GM23338 (cell line): Measurements from ENCODE around the gene EPB41L5. TPM values are rescaled to one million over a fixed set of nuclear protein-coding genes. Genes with fewer than 3 reads are reported as not detected.

ENCODE experiments used
- ATAC-seq: fragments of 200-7000 bp; cut with Tn5 transposase; 3 replicates; pipeline ENCODE4 v1.9.1; 2020
- DNase-seq: peaks from one replicate; pipeline ENCODE4 v3.0.0-alpha.2; 2015; ENCODE audit warnings: low spot score
- H2AFZ ChIP-seq: fragments of 200-600 bp; sonication (generic); 2 replicates; pipeline ENCODE4 v1.8.0; 2016; ENCODE audit warnings: antibody characterized with exemption, mild to moderate bottlenecking, moderate library complexity
- H3F3A ChIP-seq: fragments of 200-600 bp; sonication (generic); replicated peaks from 2 replicates; pipeline ENCODE4 v1.8.0; 2017; ENCODE audit warnings: antibody characterized with exemption, mixed run types, low read depth
- H3K27ac ChIP-seq: fragments of 200-600 bp; sonication (generic); 2 replicates; pipeline ENCODE4 v1.6.1; 2016; ENCODE audit warnings: low read depth
- H3K27me3 ChIP-seq: fragments of 200-600 bp; sonication (generic); 2 replicates; pipeline ENCODE4 v1.8.0; 2016; ENCODE audit warnings: mild to moderate bottlenecking, mixed run types, moderate library complexity; ENCODE audit not compliant: insufficient read depth
- H3K36me3 ChIP-seq: fragments of 200-600 bp; sonication (generic); 2 replicates; pipeline ENCODE4 v1.8.0; 2016; ENCODE audit warnings: mild to moderate bottlenecking; ENCODE audit not compliant: insufficient read depth
- H3K4me1 ChIP-seq: fragments of 200-600 bp; sonication (generic); 2 replicates; pipeline ENCODE4 v1.8.0; 2016; ENCODE audit warnings: mild to moderate bottlenecking, moderate library complexity; ENCODE audit not compliant: insufficient read depth
- H3K4me2 ChIP-seq: fragments of 200-600 bp; sonication (generic); 2 replicates; pipeline ENCODE4 v1.7.1; 2017; ENCODE audit warnings: mixed run types
- H3K4me3 ChIP-seq: fragments of 200-600 bp; sonication (generic); 2 replicates; pipeline ENCODE4 v1.6.1; 2016; ENCODE audit warnings: mixed run types
- H3K79me2 ChIP-seq: fragments of 200-600 bp; sonication (generic); replicated peaks from 2 replicates; pipeline ENCODE4 v1.8.0; 2017; ENCODE audit warnings: mild to moderate bottlenecking; ENCODE audit not compliant: insufficient read depth
- H3K9me2 ChIP-seq: fragments of 200-600 bp; sonication (generic); 2 replicates; pipeline ENCODE4 v1.8.0; 2017; ENCODE audit not compliant: insufficient read depth
- H4K20me1 ChIP-seq: fragments of 200-600 bp; sonication (generic); replicated peaks from 2 replicates; pipeline ENCODE4 v1.8.0; 2017; ENCODE audit warnings: mild to moderate bottlenecking; ENCODE audit not compliant: insufficient read depth
- H3K27ac Mint-ChIP-seq: 2 replicates; pipeline ENCODE4 v1.8.0; 2020; ENCODE audit warnings: inconsistent platforms, mild to moderate bottlenecking, moderate library complexity, mixed read lengths
- H3K27me3 Mint-ChIP-seq: 3 replicates; pipeline ENCODE4 v1.8.0; 2022; ENCODE audit warnings: low read depth, mild to moderate bottlenecking, moderate library complexity, mixed read lengths, inconsistent platforms; ENCODE audit not compliant: insufficient read depth, poor library complexity
- H3K36me3 Mint-ChIP-seq: 3 replicates; pipeline ENCODE4 v1.8.0; 2021; ENCODE audit warnings: low read depth, mild to moderate bottlenecking, inconsistent platforms, moderate library complexity, mixed read lengths
- H3K4me1 Mint-ChIP-seq: 3 replicates; pipeline ENCODE4 v1.8.0; 2020; ENCODE audit warnings: mild to moderate bottlenecking, inconsistent platforms, mixed read lengths
- H3K4me3 Mint-ChIP-seq: 3 replicates; pipeline ENCODE4 v1.8.0; 2021; ENCODE audit warnings: moderate library complexity, mild to moderate bottlenecking, inconsistent platforms, mixed read lengths
- H3K9me3 Mint-ChIP-seq: 3 replicates; pipeline ENCODE4 v1.8.0; 2020; ENCODE audit warnings: moderate library complexity, mild to moderate bottlenecking, inconsistent platforms, mixed read lengths
- CREB1 ChIP-seq: fragments of 250-450 bp; sonication (Bioruptor Pico); IDR thresholded peaks from 2 replicates; pipeline ENCODE4 v1.5.0; 2020; ENCODE audit warnings: low read depth, mild to moderate bottlenecking, moderate library complexity
- ETS1 ChIP-seq: IDR thresholded peaks from 2 replicates; pipeline ENCODE4 v1.6.1; 2016; ENCODE audit warnings: antibody characterized with exemption
- EZH2 ChIP-seq: fragments of 200-600 bp; sonication (generic); IDR thresholded peaks from one replicate; pipeline ENCODE4 v1.8.0; 2017; ENCODE audit warnings: antibody characterized with exemption, mild to moderate bottlenecking, low read depth; ENCODE audit not compliant: unreplicated experiment
- EZH2phosphoT487 ChIP-seq: fragments of 200-600 bp; sonication (generic); IDR thresholded peaks from one replicate; pipeline ENCODE4 v1.8.1; 2018; ENCODE audit warnings: antibody characterized with exemption; ENCODE audit not compliant: unreplicated experiment
- JUNB ChIP-seq: IDR thresholded peaks from one replicate; pipeline ENCODE4 v1.6.1; 2016; ENCODE audit warnings: antibody characterized with exemption; ENCODE audit not compliant: unreplicated experiment
- POLR2AphosphoS5 ChIP-seq: IDR thresholded peaks from 2 replicates; pipeline ENCODE4 v1.6.1; 2016; ENCODE audit warnings: antibody characterized with exemption, low read depth
- REST ChIP-seq: IDR thresholded peaks from one replicate; pipeline ENCODE4 v1.6.1; 2018; ENCODE audit warnings: antibody characterized with exemption; ENCODE audit not compliant: unreplicated experiment
- ZNF114 ChIP-seq: fragments of 250-450 bp; sonication (Bioruptor Pico); IDR thresholded peaks from 2 replicates; pipeline ENCODE4 v1.5.0; 2020; ENCODE audit warnings: mild to moderate bottlenecking, moderate library complexity
- ZNF331 ChIP-seq: fragments of 250-450 bp; sonication (Bioruptor Pico); IDR thresholded peaks from 2 replicates; pipeline ENCODE4 v1.5.0; 2020; ENCODE audit warnings: low read depth, mild to moderate bottlenecking, moderate library complexity
- ZNF462 ChIP-seq: fragments of 250-450 bp; sonication (Bioruptor Pico); IDR thresholded peaks from 2 replicates; pipeline ENCODE4 v1.5.0; 2020; ENCODE audit warnings: mild to moderate bottlenecking, moderate library complexity
- polyA plus RNA-seq: library from polyadenylated mRNA; unstranded; fragments of >200 nt; fragmentation: Nextera tagmentation; extraction: Ambion mirVana; gene quantifications from 2 replicates; pipeline ENCODE4 v1.2.1, GENCODE V29; 2016
- total RNA-seq: library from RNA; depleted of rRNA; stranded (reverse); fragments of >200 nt; shearing (Covaris generic); gene quantifications from 2 replicates; pipeline ENCODE4 v1.2.3, GENCODE V29; 2014

EPB41L5 gene
- total and polyA plus RNA-seq, 2 experiments from 2014 or later = 15.5 to 35.4 TPM

GRCh38 chr2:120148669-120149068 lies 135.8 kb downstream of the EPB41L5 start (continued):
- TF ChIP-seq ETS1 (no peak), REST (no peak), POLR2AphosphoS5 (no peak), ZNF114 (CRISPR knock-in tag) (no peak)

- H3K4me3 ChIP-seq = no peak overlapping the region
- Mint-ChIP-seq H3K9me3 (peaks cover 28% of the 10 kb centered on the region; the same call in 2 of the 3 replicates), H3K4me3 (no peak overlapping the region), H3K4me1 (no peaks in the 10 kb centered on the region), H3K27ac (no peak overlapping the region), H3K27me3 (peaks cover 1% of the 10 kb centered on the region), H3K36me3 (peaks cover 53% of the 10 kb centered on the region)
- H3K9me2 ChIP-seq = peaks cover 3% of the 10 kb centered on the region; the same call in 1 of the 2 replicates
- no peaks in the 10 kb centered on the region for H3F3A ChIP-seq
- H3K4me1 ChIP-seq = no peaks in the 10 kb centered on the region
- H3K79me2 ChIP-seq = no peaks in the 10 kb centered on the region
- 0 out of 2 replicates have a peak, but pooled peaks cover under 1% of the 10 kb centered on the region for H3K36me3 ChIP-seq
- H2AFZ ChIP-seq = no peak overlapping the region
- H4K20me1 ChIP-seq = no peaks in the 10 kb centered on the region
- DNase-seq (no peak), ATAC-seq (no peak)
- H3K27me3 ChIP-seq = no peaks in the 10 kb centered on the region
- no peak overlapping the region for H3K4me2 ChIP-seq
- H3K27ac ChIP-seq = no peak overlapping the region
- TF ChIP-seq ZNF462 (CRISPR knock-in tag) (no peak), EZH2phosphoT487 (no peak), REST (no peak), CREB1 (CRISPR knock-in tag) (no peak), JUNB (no peak), ZNF331 (CRISPR knock-in tag) (no peak), EZH2 (no peak)
Measured at GRCh38 chr2:120149406-120149805, 136.5 kb downstream of the EPB41L5 start.
